ENCODE measurements around the gene EXOSC10.
"Not testable (repeated sequence)": the region's sequence is repeated elsewhere in the genome, so short reads cannot be mapped to it uniquely, and the experiment has no call there.

DNA sequence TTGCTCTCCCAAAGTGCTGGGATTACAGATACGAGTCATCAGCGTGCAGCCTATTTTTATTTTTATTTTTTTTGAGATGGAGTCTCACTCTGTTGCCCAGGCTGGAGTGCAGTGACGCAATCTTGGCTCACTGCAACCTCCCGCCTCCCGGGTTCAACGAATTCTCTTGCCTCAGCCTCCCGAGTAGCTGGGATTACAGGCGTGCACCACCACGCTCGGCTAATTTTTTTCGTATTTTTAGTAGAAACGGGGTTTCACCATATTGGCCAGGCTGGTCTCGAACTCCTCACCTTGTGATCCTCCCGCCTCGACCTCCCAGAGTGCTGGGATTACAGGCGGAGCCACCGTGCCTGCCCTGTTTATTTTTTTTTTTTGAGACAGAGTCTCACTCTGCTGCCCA lies 1.1 kb upstream of the EXOSC10 start:
- TF ChIP-seq NFRKB (IDR thresholded peaks at IDR 0.05); SP1 (IDR thresholded peaks at IDR 0.05); ELF4 (IDR thresholded peaks at IDR 0.05); SUZ12 (IDR thresholded peaks at IDR 0.05); LEF1 (IDR thresholded peaks at IDR 0.05; ENCODE audit: borderline replicate concordance); FOXM1 (IDR thresholded peaks at IDR 0.05; ENCODE audit: borderline replicate concordance); TARDBP (IDR thresholded peaks at IDR 0.05): not testable (repeated sequence)

All from HEK293T (cell line).